Measurements from ENCODE around the gene GSC.

DNA sequence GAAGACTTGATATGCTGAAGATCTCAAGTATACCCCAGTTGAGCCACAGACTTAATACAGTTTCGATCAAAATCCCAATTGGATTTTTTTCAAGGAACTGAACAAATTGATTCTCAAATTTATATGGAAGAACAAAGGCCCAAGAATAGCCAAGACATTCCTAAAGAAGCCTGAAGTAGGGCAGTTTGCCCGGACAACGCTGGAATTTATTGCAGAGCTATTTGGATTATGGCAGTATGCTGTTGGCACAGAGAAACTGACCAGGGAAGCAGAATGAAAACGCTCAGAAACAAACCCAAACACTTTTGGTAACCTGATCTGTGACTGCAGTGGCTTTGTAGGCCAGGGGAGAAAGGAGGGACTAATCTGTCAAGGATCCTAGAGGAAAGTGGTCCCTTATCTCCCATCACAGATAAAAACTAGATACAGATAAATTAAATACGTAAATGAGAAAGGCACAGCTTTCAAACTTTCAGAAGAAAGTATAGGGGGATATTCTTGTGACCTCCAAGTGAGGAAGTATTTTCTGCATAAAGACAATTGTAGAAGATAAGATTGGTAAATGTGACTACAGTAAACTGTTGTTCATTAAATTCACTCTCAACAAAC lies 35.9 kb upstream of the GSC start:
- TF ChIP-seq, protein P1, sequence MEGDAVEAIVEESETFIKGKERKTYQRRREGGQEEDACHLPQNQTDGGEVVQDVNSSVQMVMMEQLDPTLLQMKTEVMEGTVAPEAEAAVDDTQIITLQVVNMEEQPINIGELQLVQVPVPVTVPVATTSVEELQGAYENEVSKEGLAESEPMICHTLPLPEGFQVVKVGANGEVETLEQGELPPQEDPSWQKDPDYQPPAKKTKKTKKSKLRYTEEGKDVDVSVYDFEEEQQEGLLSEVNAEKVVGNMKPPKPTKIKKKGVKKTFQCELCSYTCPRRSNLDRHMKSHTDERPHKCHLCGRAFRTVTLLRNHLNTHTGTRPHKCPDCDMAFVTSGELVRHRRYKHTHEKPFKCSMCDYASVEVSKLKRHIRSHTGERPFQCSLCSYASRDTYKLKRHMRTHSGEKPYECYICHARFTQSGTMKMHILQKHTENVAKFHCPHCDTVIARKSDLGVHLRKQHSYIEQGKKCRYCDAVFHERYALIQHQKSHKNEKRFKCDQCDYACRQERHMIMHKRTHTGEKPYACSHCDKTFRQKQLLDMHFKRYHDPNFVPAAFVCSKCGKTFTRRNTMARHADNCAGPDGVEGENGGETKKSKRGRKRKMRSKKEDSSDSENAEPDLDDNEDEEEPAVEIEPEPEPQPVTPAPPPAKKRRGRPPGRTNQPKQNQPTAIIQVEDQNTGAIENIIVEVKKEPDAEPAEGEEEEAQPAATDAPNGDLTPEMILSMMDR (conservative IDR thresholded peaks at IDR 0.05; ENCODE audit: low read depth, low read length): no peak
- no peak for TF ChIP-seq EZH2 (IDR thresholded peaks at IDR 0.05; ENCODE audit: low read length, unreplicated experiment)

Measured in PC-3 (cell line).